ENCODE results near the gene COPZ2.
A peak's percentile ranks its signal among the peaks of the same experiment; 100 is the strongest.

The COPZ2 gene

GRCh38 chr17:48028736-48029135 lies 8.9 kb downstream of the COPZ2 start:
- H3K36me3 ChIP-seq (ENCODE audit: control insufficient read depth in 2 of 2, insufficient read depth in 2 of 2, low read length in 2 of 2) = peaks cover 0 to 4% of the 10 kb centered on the region in 2 donors
- H3K9me3 ChIP-seq (ENCODE audit: control insufficient read depth in 2 of 2, low read length in 2 of 2) = no peaks in the 10 kb centered on the region
- no peak overlapping the region for H3K9ac ChIP-seq (ENCODE audit: low read length in 2 of 2)
- H3K27me3 ChIP-seq (ENCODE audit: control insufficient read depth in 1 of 2, insufficient read depth in 2 of 2, low read length in 2 of 2) = no peaks in the 10 kb centered on the region
- no peak overlapping the region for H3K27ac ChIP-seq (ENCODE audit: low read length)
- no peak overlapping the region for H3K4me3 ChIP-seq (ENCODE audit: low read length in 2 of 2)
- H3K4me1 ChIP-seq (ENCODE audit: control insufficient read depth, insufficient read depth, low read length) = peaks cover 35% of the 10 kb centered on the region

GRCh38 chr17:48027322-48027981 lies 10.1 kb downstream of the COPZ2 start:
- no peaks in the 10 kb centered on the region for H3K27me3 ChIP-seq (ENCODE audit: control insufficient read depth in 1 of 2, insufficient read depth in 2 of 2, low read length in 2 of 2)
- no peak overlapping the region for H3K4me3 ChIP-seq (ENCODE audit: low read length in 2 of 2)
- peak overlapping the region in 1 of 2 donors; percentile 60 for H3K9ac ChIP-seq (ENCODE audit: low read length in 2 of 2)
- peak overlapping the region; percentile 53 for H3K27ac ChIP-seq (ENCODE audit: low read length)
- peaks cover 39% of the 10 kb centered on the region for H3K4me1 ChIP-seq (ENCODE audit: control insufficient read depth, insufficient read depth, low read length)
- peaks cover 0 to 2% of the 10 kb centered on the region in 2 donors for H3K36me3 ChIP-seq (ENCODE audit: control insufficient read depth in 2 of 2, insufficient read depth in 2 of 2, low read length in 2 of 2)
- no peaks in the 10 kb centered on the region for H3K9me3 ChIP-seq (ENCODE audit: control insufficient read depth in 2 of 2, low read length in 2 of 2)

GRCh38 chr17:48026502-48027321 lies 10.9 kb downstream of the COPZ2 start:
- Histone ChIP-seq H3K4me1 (ENCODE audit: control insufficient read depth, insufficient read depth, low read length) (peaks cover 39% of the 10 kb centered on the region), H3K27me3 (ENCODE audit: control insufficient read depth in 1 of 2, insufficient read depth in 2 of 2, low read length in 2 of 2) (no peaks in the 10 kb centered on the region), H3K9me3 (ENCODE audit: control insufficient read depth in 2 of 2, low read length in 2 of 2) (no peaks in the 10 kb centered on the region), H3K36me3 (ENCODE audit: control insufficient read depth in 2 of 2, insufficient read depth in 2 of 2, low read length in 2 of 2) (no peaks in the 10 kb centered on the region), H3K9ac (ENCODE audit: low read length in 2 of 2) (peak overlapping the region; percentile 4 to 60), H3K27ac (ENCODE audit: low read length) (peak overlapping the region; percentile 67), H3K4me3 (ENCODE audit: low read length in 2 of 2) (peak overlapping the region in 1 of 2 donors; percentile 40)

GRCh38 chr17:48025904-48026501 lies 11.6 kb downstream of the COPZ2 start:
- H3K27me3 ChIP-seq (ENCODE audit: control insufficient read depth in 1 of 2, insufficient read depth in 2 of 2, low read length in 2 of 2) = no peaks in the 10 kb centered on the region

GRCh38 chr17:48025040-48025903 lies 12.3 kb downstream of the COPZ2 start:
- Histone ChIP-seq H3K9me3 (ENCODE audit: control insufficient read depth in 2 of 2, low read length in 2 of 2) (no peaks in the 10 kb centered on the region), H3K36me3 (ENCODE audit: control insufficient read depth in 2 of 2, insufficient read depth in 2 of 2, low read length in 2 of 2) (no peaks in the 10 kb centered on the region), H3K27ac (ENCODE audit: low read length) (peak overlapping the region; percentile 91), H3K4me1 (ENCODE audit: control insufficient read depth, insufficient read depth, low read length) (peaks cover 35% of the 10 kb centered on the region), H3K27me3 (ENCODE audit: control insufficient read depth in 1 of 2, insufficient read depth in 2 of 2, low read length in 2 of 2) (no peaks in the 10 kb centered on the region), H3K4me3 (ENCODE audit: low read length in 2 of 2) (peak overlapping the region; percentile 81 to 84), H3K9ac (ENCODE audit: low read length in 2 of 2) (peak overlapping the region; percentile 4 to 47)

More at GRCh38 chr17:48025904-48026501, 11.6 kb downstream of the COPZ2 start:
- Histone ChIP-seq H3K9ac (ENCODE audit: low read length in 2 of 2) (peak overlapping the region; percentile 4 to 47), H3K4me1 (ENCODE audit: control insufficient read depth, insufficient read depth, low read length) (peaks cover 39% of the 10 kb centered on the region), H3K9me3 (ENCODE audit: control insufficient read depth in 2 of 2, low read length in 2 of 2) (no peaks in the 10 kb centered on the region), H3K27ac (ENCODE audit: low read length) (peak overlapping the region; percentile 67), H3K4me3 (ENCODE audit: low read length in 2 of 2) (peak overlapping the region; percentile 81 to 84), H3K36me3 (ENCODE audit: control insufficient read depth in 2 of 2, insufficient read depth in 2 of 2, low read length in 2 of 2) (no peaks in the 10 kb centered on the region)

- Histone ChIP-seq H3K4me3 (ENCODE audit: low read length in 2 of 2) (peak overlapping the region; percentile 52 to 84), H3K27ac (ENCODE audit: low read length) (peak overlapping the region; percentile 91)
Observed at GRCh38 chr17:48024149-48025039, 13.2 kb downstream of the COPZ2 start.

GRCh38 chr17:48023400-48024148 lies 14.0 kb downstream of the COPZ2 start:
- Histone ChIP-seq H3K9ac (ENCODE audit: low read length in 2 of 2) (peak overlapping the region; percentile 47 to 62), H3K4me3 (ENCODE audit: low read length in 2 of 2) (peak overlapping the region; percentile 52 to 84), H3K4me1 (ENCODE audit: control insufficient read depth, insufficient read depth, low read length) (peaks cover 35% of the 10 kb centered on the region)

More at GRCh38 chr17:48024149-48025039, 13.2 kb downstream of the COPZ2 start:
- H3K36me3 ChIP-seq (ENCODE audit: control insufficient read depth in 2 of 2, insufficient read depth in 2 of 2, low read length in 2 of 2) = no peaks in the 10 kb centered on the region
- H3K9ac ChIP-seq (ENCODE audit: low read length in 2 of 2) = peak overlapping the region; percentile 29 to 62
- no peaks in the 10 kb centered on the region for H3K9me3 ChIP-seq (ENCODE audit: control insufficient read depth in 2 of 2, low read length in 2 of 2)
- no peaks in the 10 kb centered on the region for H3K27me3 ChIP-seq (ENCODE audit: control insufficient read depth in 1 of 2, insufficient read depth in 2 of 2, low read length in 2 of 2)
- peaks cover 35% of the 10 kb centered on the region for H3K4me1 ChIP-seq (ENCODE audit: control insufficient read depth, insufficient read depth, low read length)

GRCh38 chr17:48022901-48023300 lies 14.7 kb downstream of the COPZ2 start:
- no peak overlapping the region for H3K4me3 ChIP-seq (ENCODE audit: low read length in 2 of 2)
- H3K27ac ChIP-seq (ENCODE audit: low read length) = no peak overlapping the region
- peaks cover 35% of the 10 kb centered on the region for H3K4me1 ChIP-seq (ENCODE audit: control insufficient read depth, insufficient read depth, low read length)
- no peak overlapping the region for H3K9ac ChIP-seq (ENCODE audit: low read length in 2 of 2)
- no peaks in the 10 kb centered on the region for H3K9me3 ChIP-seq (ENCODE audit: control insufficient read depth in 2 of 2, low read length in 2 of 2)
- H3K36me3 ChIP-seq (ENCODE audit: control insufficient read depth in 2 of 2, insufficient read depth in 2 of 2, low read length in 2 of 2) = no peaks in the 10 kb centered on the region
- peaks cover 0 to 2% of the 10 kb centered on the region in 2 donors for H3K27me3 ChIP-seq (ENCODE audit: control insufficient read depth in 1 of 2, insufficient read depth in 2 of 2, low read length in 2 of 2)

More at GRCh38 chr17:48023400-48024148, 14.0 kb downstream of the COPZ2 start:
- Histone ChIP-seq H3K36me3 (ENCODE audit: control insufficient read depth in 2 of 2, insufficient read depth in 2 of 2, low read length in 2 of 2) (no peaks in the 10 kb centered on the region), H3K9me3 (ENCODE audit: control insufficient read depth in 2 of 2, low read length in 2 of 2) (no peaks in the 10 kb centered on the region), H3K27me3 (ENCODE audit: control insufficient read depth in 1 of 2, insufficient read depth in 2 of 2, low read length in 2 of 2) (peaks cover 0 to 2% of the 10 kb centered on the region in 2 donors), H3K27ac (ENCODE audit: low read length) (peak overlapping the region; percentile 91)

GRCh38 chr17:48021934-48022333 lies 15.7 kb downstream of the COPZ2 start:
- peaks cover 33% of the 10 kb centered on the region for H3K4me1 ChIP-seq (ENCODE audit: control insufficient read depth, insufficient read depth, low read length)
- no peaks in the 10 kb centered on the region for H3K36me3 ChIP-seq (ENCODE audit: control insufficient read depth in 2 of 2, insufficient read depth in 2 of 2, low read length in 2 of 2)
- H3K4me3 ChIP-seq (ENCODE audit: low read length in 2 of 2) = no peak overlapping the region
- H3K27me3 ChIP-seq (ENCODE audit: control insufficient read depth in 1 of 2, insufficient read depth in 2 of 2, low read length in 2 of 2) = peaks cover 0 to 2% of the 10 kb centered on the region in 2 donors
- H3K27ac ChIP-seq (ENCODE audit: low read length) = no peak overlapping the region
- no peak overlapping the region for H3K9ac ChIP-seq (ENCODE audit: low read length in 2 of 2)
- no peaks in the 10 kb centered on the region for H3K9me3 ChIP-seq (ENCODE audit: control insufficient read depth in 2 of 2, low read length in 2 of 2)

Measured in stomach smooth muscle (tissue), 2 donors.